ENCODE data around the gene APMAP.

Gene APMAP

GRCh38 chr20:24984961-24985640, 7.5 kb downstream of the APMAP start:
- TF ChIP-seq EZH2phosphoT487 (conservative IDR thresholded peaks at IDR 0.05; ENCODE audit: low read length): no peak
- H3K79me2 ChIP-seq (ENCODE audit: insufficient read depth, low read length): peaks cover 5% of the 10 kb centered on the region; the same call in 1 of the 2 replicates
- H3K9ac ChIP-seq (ENCODE audit: low read length): no peak overlapping the region

GRCh38 chr20:24983896-24984295, 8.7 kb downstream of the APMAP start:
- Histone ChIP-seq H3K36me3 (ENCODE audit: low read length) (no peaks in the 10 kb centered on the region), H2AFZ (ENCODE audit: low read depth, low read length, severe bottlenecking) (no peak overlapping the region), H3K27me3 (ENCODE audit: low read length) (no peaks in the 10 kb centered on the region), H3K79me2 (ENCODE audit: insufficient read depth, low read length) (peaks cover 5% of the 10 kb centered on the region; the same call in 1 of the 2 replicates), H3K9ac (ENCODE audit: low read length) (no peak overlapping the region), H3K9me3 (ENCODE audit: insufficient read depth, low read length) (no peaks in the 10 kb centered on the region), H3K4me3 (ENCODE audit: insufficient read depth, low read length, poor library complexity, severe bottlenecking) (no peak overlapping the region), H3F3A (ENCODE audit: insufficient read depth) (no peaks in the 10 kb centered on the region), H3K4me2 (ENCODE audit: low read depth, low read length, poor library complexity, severe bottlenecking) (no peak overlapping the region), H3K27ac (ENCODE audit: low read depth, low read length) (no peak overlapping the region), H4K20me1 (ENCODE audit: low read depth, low read length) (no peaks in the 10 kb centered on the region), H3K9me2 (replicated peaks; ENCODE audit: insufficient read depth, low read length) (no peaks in the 10 kb centered on the region)
- TF ChIP-seq EZH2phosphoT487 (conservative IDR thresholded peaks at IDR 0.05; ENCODE audit: low read length): no peak
- no peak for TF ChIP-seq CTCF (IDR thresholded peaks at IDR 0.05; ENCODE audit: insufficient read depth, low read length, poor library complexity, severe bottlenecking)

More at GRCh38 chr20:24984961-24985640, 7.5 kb downstream of the APMAP start:
- Histone ChIP-seq H3K9me2 (replicated peaks; ENCODE audit: insufficient read depth, low read length) (no peaks in the 10 kb centered on the region), H3F3A (ENCODE audit: insufficient read depth) (no peaks in the 10 kb centered on the region), H3K9me3 (ENCODE audit: insufficient read depth, low read length) (no peaks in the 10 kb centered on the region), H2AFZ (ENCODE audit: low read depth, low read length, severe bottlenecking) (no peak overlapping the region), H3K27me3 (ENCODE audit: low read length) (no peaks in the 10 kb centered on the region), H3K4me2 (ENCODE audit: low read depth, low read length, poor library complexity, severe bottlenecking) (no peak overlapping the region), H3K36me3 (ENCODE audit: low read length) (no peaks in the 10 kb centered on the region), H3K27ac (ENCODE audit: low read depth, low read length) (no peak overlapping the region), H3K4me3 (ENCODE audit: insufficient read depth, low read length, poor library complexity, severe bottlenecking) (no peak overlapping the region), H4K20me1 (ENCODE audit: low read depth, low read length) (no peaks in the 10 kb centered on the region)

- peaks cover 5% of the 10 kb centered on the region; the same call in 1 of the 2 replicates for H3K79me2 ChIP-seq (ENCODE audit: insufficient read depth, low read length)
- no peak overlapping the region for H3K27ac ChIP-seq (ENCODE audit: low read depth, low read length)
- no peak overlapping the region for H3K4me2 ChIP-seq (ENCODE audit: low read depth, low read length, poor library complexity, severe bottlenecking)
- H2AFZ ChIP-seq (ENCODE audit: low read depth, low read length, severe bottlenecking): no peak overlapping the region
- no peaks in the 10 kb centered on the region for H3F3A ChIP-seq (ENCODE audit: insufficient read depth)
- no peaks in the 10 kb centered on the region for H4K20me1 ChIP-seq (ENCODE audit: low read depth, low read length)
- no peaks in the 10 kb centered on the region for H3K27me3 ChIP-seq (ENCODE audit: low read length)
- no peak overlapping the region for H3K4me3 ChIP-seq (ENCODE audit: insufficient read depth, low read length, poor library complexity, severe bottlenecking)
- no peaks in the 10 kb centered on the region for H3K9me2 ChIP-seq (replicated peaks; ENCODE audit: insufficient read depth, low read length)
- no peaks in the 10 kb centered on the region for H3K9me3 ChIP-seq (ENCODE audit: insufficient read depth, low read length)
- TF ChIP-seq EZH2phosphoT487 (conservative IDR thresholded peaks at IDR 0.05; ENCODE audit: low read length) (no peak), CTCF (IDR thresholded peaks at IDR 0.05; ENCODE audit: insufficient read depth, low read length, poor library complexity, severe bottlenecking) (no peak)
- peaks cover under 1% of the 10 kb centered on the region; the same call in 1 of the 2 replicates for H3K36me3 ChIP-seq (ENCODE audit: low read length)
- no peak overlapping the region for H3K9ac ChIP-seq (ENCODE audit: low read length)
Observed at GRCh38 chr20:24981790-24982189, 10.8 kb downstream of the APMAP start.

GRCh38 chr20:24981282-24981681, 11.3 kb downstream of the APMAP start:
- TF ChIP-seq CTCF (IDR thresholded peaks at IDR 0.05; ENCODE audit: insufficient read depth, low read length, poor library complexity, severe bottlenecking): no peak
- no peak for TF ChIP-seq EZH2phosphoT487 (conservative IDR thresholded peaks at IDR 0.05; ENCODE audit: low read length)
- peaks cover 4% of the 10 kb centered on the region; the same call in 1 of the 2 replicates for H3K79me2 ChIP-seq (ENCODE audit: insufficient read depth, low read length)
- H4K20me1 ChIP-seq (ENCODE audit: low read depth, low read length): no peaks in the 10 kb centered on the region

More at GRCh38 chr20:24981282-24981681, 11.3 kb downstream of the APMAP start:
- Histone ChIP-seq H2AFZ (ENCODE audit: low read depth, low read length, severe bottlenecking) (no peak overlapping the region), H3K27me3 (ENCODE audit: low read length) (no peaks in the 10 kb centered on the region), H3K27ac (ENCODE audit: low read depth, low read length) (no peak overlapping the region), H3K36me3 (ENCODE audit: low read length) (peaks cover 5% of the 10 kb centered on the region; the same call in 1 of the 2 replicates), H3K9me2 (replicated peaks; ENCODE audit: insufficient read depth, low read length) (no peaks in the 10 kb centered on the region), H3K9ac (ENCODE audit: low read length) (no peak overlapping the region), H3F3A (ENCODE audit: insufficient read depth) (no peaks in the 10 kb centered on the region), H3K4me3 (ENCODE audit: insufficient read depth, low read length, poor library complexity, severe bottlenecking) (no peak overlapping the region), H3K9me3 (ENCODE audit: insufficient read depth, low read length) (no peaks in the 10 kb centered on the region), H3K4me2 (ENCODE audit: low read depth, low read length, poor library complexity, severe bottlenecking) (no peak overlapping the region)
